K562 (cell line): Measurements from ENCODE around the gene FXYD1.

ENCODE experiments used
- MYC ChIP-seq, 2 experiments: fragments of 250-450 bp in 1 of 2; sonication (Bioruptor Pico) in 1 of 2; IDR thresholded peaks; 2 replicates each; pipeline versions ENCODE4 v1.5.1 to v1.6.1; 2012 to 2021; ENCODE audit warnings: low read depth in 2 of 2, borderline replicate concordance in 1 of 2, improper control_type of control experiment in 1 of 2, low read length in 1 of 2, mild to moderate bottlenecking in 1 of 2, moderate library complexity in 1 of 2
- POLR2AphosphoS5 ChIP-seq: IDR thresholded peaks from 2 replicates; pipeline ENCODE4 v1.6.1; 2011; ENCODE audit warnings: mild to moderate bottlenecking, low read depth, low read length, moderate library complexity; ENCODE audit not compliant: control insufficient read depth, insufficient read depth
- SIN3A ChIP-seq, 2 experiments: fragments of 150-350 bp in 1 of 2; IDR thresholded peaks; 2 replicates each; pipeline ENCODE4 v1.6.1; 2011 to 2016; ENCODE audit warnings: borderline replicate concordance in 2 of 2, low read depth in 2 of 2, low read length in 2 of 2, mild to moderate bottlenecking in 2 of 2, moderate library complexity in 2 of 2; ENCODE audit not compliant: control insufficient read depth in 1 of 2
- TF ChIP-seq, protein P1 (sequence below): conservative IDR thresholded peaks from 2 replicates; pipeline ENCODE4 v1.6.1; 2011; ENCODE audit warnings: low read depth, mild to moderate bottlenecking, low read length; ENCODE audit not compliant: control insufficient read depth
- TF ChIP-seq, protein P2 (sequence below): sonication (generic); formaldehyde crosslinking; IDR thresholded peaks from 2 replicates; pipeline ENCODE4 v1.8.0; 2022; ENCODE audit warnings: mild to moderate bottlenecking, missing genetic modification reagents
- TF ChIP-seq, protein P3 (sequence below), 3 experiments: IDR thresholded peaks in 2 of 3; conservative IDR thresholded peaks in 1 of 3; 2 replicates each; pipeline ENCODE4 v1.5.1; 2011 to 2012; ENCODE audit warnings: low read length in 3 of 3, mild to moderate bottlenecking in 3 of 3, control low read depth in 2 of 3, improper control_type of control experiment in 1 of 3, inconsistent platforms in 1 of 3, low read depth in 1 of 3, mixed read lengths in 1 of 3, moderate library complexity in 1 of 3; ENCODE audit not compliant: insufficient read depth in 2 of 3

DNA sequence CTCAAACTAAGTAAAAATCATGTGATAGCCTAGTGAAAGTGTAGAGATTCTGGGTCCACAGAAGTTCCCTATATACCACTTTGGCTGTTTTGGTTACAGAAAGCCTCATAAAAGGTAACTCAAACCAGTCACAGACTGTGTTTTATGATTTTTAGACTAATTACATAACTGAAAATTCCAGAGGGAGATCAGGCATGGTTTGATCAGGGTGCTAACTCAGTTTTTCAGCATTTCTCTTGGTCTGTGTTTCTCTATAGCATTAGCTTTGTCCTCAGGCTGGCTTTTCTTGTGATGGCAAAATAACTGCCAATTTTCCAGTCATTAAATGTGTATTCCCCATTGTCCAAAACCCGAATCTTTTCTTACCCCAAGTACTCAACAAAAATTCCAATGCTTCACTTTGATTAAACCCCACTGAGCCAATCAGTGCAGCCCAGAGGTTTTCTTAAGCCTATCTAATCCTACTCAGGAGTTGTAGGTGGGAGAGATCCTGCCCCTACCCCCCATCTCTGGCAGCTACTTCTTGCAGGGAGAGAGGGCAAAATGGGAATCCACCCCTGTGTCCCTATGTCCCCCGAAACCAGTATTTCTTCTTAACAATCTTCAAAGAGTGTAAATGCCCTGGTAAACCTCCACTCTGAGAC lies 31.6 kb upstream of the FXYD1 start:
- TF ChIP-seq MYC (IDR thresholded peaks at IDR 0.05; ENCODE audit: low read depth, low read length) (no peak), MYC (CRISPR knock-in tag; IDR thresholded peaks at IDR 0.05; ENCODE audit: borderline replicate concordance, low read depth) (no peak), POLR2AphosphoS5 (no peak), SIN3A (IDR thresholded peaks at IDR 0.05; ENCODE audit: borderline replicate concordance in 2 of 2, control insufficient read depth in 1 of 2, low read depth in 2 of 2, low read length in 2 of 2) (no peak)
- TF ChIP-seq, protein P1, sequence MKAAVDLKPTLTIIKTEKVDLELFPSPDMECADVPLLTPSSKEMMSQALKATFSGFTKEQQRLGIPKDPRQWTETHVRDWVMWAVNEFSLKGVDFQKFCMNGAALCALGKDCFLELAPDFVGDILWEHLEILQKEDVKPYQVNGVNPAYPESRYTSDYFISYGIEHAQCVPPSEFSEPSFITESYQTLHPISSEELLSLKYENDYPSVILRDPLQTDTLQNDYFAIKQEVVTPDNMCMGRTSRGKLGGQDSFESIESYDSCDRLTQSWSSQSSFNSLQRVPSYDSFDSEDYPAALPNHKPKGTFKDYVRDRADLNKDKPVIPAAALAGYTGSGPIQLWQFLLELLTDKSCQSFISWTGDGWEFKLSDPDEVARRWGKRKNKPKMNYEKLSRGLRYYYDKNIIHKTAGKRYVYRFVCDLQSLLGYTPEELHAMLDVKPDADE, result no peak
- TF ChIP-seq, protein P2, sequence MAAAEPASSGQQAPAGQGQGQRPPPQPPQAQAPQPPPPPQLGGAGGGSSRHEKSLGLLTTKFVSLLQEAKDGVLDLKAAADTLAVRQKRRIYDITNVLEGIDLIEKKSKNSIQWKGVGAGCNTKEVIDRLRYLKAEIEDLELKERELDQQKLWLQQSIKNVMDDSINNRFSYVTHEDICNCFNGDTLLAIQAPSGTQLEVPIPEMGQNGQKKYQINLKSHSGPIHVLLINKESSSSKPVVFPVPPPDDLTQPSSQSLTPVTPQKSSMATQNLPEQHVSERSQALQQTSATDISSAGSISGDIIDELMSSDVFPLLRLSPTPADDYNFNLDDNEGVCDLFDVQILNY (CRISPR knock-in tag), result no peak
- TF ChIP-seq, protein P3, sequence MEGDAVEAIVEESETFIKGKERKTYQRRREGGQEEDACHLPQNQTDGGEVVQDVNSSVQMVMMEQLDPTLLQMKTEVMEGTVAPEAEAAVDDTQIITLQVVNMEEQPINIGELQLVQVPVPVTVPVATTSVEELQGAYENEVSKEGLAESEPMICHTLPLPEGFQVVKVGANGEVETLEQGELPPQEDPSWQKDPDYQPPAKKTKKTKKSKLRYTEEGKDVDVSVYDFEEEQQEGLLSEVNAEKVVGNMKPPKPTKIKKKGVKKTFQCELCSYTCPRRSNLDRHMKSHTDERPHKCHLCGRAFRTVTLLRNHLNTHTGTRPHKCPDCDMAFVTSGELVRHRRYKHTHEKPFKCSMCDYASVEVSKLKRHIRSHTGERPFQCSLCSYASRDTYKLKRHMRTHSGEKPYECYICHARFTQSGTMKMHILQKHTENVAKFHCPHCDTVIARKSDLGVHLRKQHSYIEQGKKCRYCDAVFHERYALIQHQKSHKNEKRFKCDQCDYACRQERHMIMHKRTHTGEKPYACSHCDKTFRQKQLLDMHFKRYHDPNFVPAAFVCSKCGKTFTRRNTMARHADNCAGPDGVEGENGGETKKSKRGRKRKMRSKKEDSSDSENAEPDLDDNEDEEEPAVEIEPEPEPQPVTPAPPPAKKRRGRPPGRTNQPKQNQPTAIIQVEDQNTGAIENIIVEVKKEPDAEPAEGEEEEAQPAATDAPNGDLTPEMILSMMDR (IDR thresholded peaks at IDR 0.05 in 2 of 3, conservative IDR thresholded peaks at IDR 0.05 in 1 of 3; ENCODE audit: insufficient read depth in 2 of 3, low read depth in 1 of 3, low read length in 3 of 3), result no peak
